Measurements from ENCODE around the gene ZNF565. TPM values are rescaled to one million over a fixed set of nuclear protein-coding genes. Genes with fewer than 3 reads are reported as not detected.

ZNF565 gene
- total RNA-seq, 1 donor from 2014 or later = 5.6 TPM

- H3K27ac Mint-ChIP-seq (ENCODE audit: unreplicated experiment) = peak overlapping the region; percentile 25
- no peak overlapping the region for H3K4me3 Mint-ChIP-seq (ENCODE audit: unreplicated experiment)
- no peak for DNase-seq
- no peaks in the 10 kb centered on the region for H3K9me3 Mint-ChIP-seq (ENCODE audit: unreplicated experiment)
- TF ChIP-seq, protein P1, sequence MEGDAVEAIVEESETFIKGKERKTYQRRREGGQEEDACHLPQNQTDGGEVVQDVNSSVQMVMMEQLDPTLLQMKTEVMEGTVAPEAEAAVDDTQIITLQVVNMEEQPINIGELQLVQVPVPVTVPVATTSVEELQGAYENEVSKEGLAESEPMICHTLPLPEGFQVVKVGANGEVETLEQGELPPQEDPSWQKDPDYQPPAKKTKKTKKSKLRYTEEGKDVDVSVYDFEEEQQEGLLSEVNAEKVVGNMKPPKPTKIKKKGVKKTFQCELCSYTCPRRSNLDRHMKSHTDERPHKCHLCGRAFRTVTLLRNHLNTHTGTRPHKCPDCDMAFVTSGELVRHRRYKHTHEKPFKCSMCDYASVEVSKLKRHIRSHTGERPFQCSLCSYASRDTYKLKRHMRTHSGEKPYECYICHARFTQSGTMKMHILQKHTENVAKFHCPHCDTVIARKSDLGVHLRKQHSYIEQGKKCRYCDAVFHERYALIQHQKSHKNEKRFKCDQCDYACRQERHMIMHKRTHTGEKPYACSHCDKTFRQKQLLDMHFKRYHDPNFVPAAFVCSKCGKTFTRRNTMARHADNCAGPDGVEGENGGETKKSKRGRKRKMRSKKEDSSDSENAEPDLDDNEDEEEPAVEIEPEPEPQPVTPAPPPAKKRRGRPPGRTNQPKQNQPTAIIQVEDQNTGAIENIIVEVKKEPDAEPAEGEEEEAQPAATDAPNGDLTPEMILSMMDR (IDR thresholded peaks at IDR 0.05; ENCODE audit: partially characterized antibody, unreplicated experiment) = no peak
- no peaks in the 10 kb centered on the region for H3K4me1 Mint-ChIP-seq (ENCODE audit: low read depth, unreplicated experiment)
- H3K36me3 Mint-ChIP-seq (ENCODE audit: unreplicated experiment) = peaks cover 11% of the 10 kb centered on the region
- H3K27me3 Mint-ChIP-seq (ENCODE audit: unreplicated experiment) = peaks cover 3% of the 10 kb centered on the region
Observed at GRCh38 chr19:36225219-36225892, 10.9 kb upstream of the ZNF565 start.

DNA sequence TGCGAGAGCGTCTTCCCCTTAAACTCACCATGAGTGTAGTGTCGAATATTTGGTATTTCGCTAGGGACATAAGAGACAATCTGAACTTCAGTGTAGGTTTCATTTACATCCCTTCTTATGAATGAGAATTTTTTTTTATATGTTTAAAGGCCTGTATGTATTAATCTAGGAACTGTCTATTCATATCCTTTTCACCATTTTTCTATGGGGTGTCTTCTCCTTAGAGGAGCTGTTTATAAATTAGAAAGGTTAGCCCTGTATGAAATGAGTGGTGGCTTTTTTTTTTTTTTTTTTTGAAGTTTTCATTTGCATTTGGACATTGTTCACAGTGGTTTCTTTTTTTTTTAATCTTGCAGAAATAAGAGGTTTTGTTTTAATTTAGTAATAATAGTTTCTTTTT, 8.0 kb upstream of the ZNF565 start:
- Mint-ChIP-seq H3K27me3 (ENCODE audit: unreplicated experiment) (no peaks in the 10 kb centered on the region), H3K4me3 (ENCODE audit: unreplicated experiment) (no peak overlapping the region), H3K36me3 (ENCODE audit: unreplicated experiment) (no peaks in the 10 kb centered on the region), H3K4me1 (ENCODE audit: low read depth, unreplicated experiment) (peaks cover 9% of the 10 kb centered on the region), H3K27ac (ENCODE audit: unreplicated experiment) (no peak overlapping the region), H3K9me3 (ENCODE audit: unreplicated experiment) (no peaks in the 10 kb centered on the region)
- no peak for DNase-seq
- TF ChIP-seq, protein P1 (IDR thresholded peaks at IDR 0.05; ENCODE audit: partially characterized antibody, unreplicated experiment) = no peak

DNA sequence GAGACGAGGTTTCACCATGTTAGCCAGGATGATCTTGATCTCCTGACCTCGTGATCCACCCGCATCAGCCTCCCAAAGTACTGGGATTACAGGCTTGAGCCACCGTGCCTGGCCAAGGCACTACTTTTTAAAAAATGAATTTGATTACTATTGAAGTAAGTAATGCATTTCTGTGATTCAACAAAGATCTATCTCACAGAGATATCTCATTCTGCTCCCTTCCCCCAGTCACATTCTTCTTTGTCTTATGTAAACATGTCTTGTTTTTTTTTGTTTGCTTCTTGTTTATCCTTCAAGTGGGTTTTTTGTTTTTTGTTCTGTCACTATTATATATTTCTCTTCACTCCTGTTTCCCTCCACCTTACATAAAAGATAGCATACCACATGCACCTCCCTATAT, 7.0 kb upstream of the ZNF565 start:
- H3K4me1 Mint-ChIP-seq (ENCODE audit: low read depth, unreplicated experiment) = peaks cover 11% of the 10 kb centered on the region
- H3K9me3 Mint-ChIP-seq (ENCODE audit: unreplicated experiment) = no peaks in the 10 kb centered on the region
- H3K27ac Mint-ChIP-seq (ENCODE audit: unreplicated experiment) = no peak overlapping the region
- H3K4me3 Mint-ChIP-seq (ENCODE audit: unreplicated experiment) = peak overlapping the region; percentile 17
- no peaks in the 10 kb centered on the region for H3K36me3 Mint-ChIP-seq (ENCODE audit: unreplicated experiment)
- DNase-seq = no peak
- TF ChIP-seq, protein P1 (IDR thresholded peaks at IDR 0.05; ENCODE audit: partially characterized antibody, unreplicated experiment) = no peak
- H3K27me3 Mint-ChIP-seq (ENCODE audit: unreplicated experiment) = no peaks in the 10 kb centered on the region

DNA sequence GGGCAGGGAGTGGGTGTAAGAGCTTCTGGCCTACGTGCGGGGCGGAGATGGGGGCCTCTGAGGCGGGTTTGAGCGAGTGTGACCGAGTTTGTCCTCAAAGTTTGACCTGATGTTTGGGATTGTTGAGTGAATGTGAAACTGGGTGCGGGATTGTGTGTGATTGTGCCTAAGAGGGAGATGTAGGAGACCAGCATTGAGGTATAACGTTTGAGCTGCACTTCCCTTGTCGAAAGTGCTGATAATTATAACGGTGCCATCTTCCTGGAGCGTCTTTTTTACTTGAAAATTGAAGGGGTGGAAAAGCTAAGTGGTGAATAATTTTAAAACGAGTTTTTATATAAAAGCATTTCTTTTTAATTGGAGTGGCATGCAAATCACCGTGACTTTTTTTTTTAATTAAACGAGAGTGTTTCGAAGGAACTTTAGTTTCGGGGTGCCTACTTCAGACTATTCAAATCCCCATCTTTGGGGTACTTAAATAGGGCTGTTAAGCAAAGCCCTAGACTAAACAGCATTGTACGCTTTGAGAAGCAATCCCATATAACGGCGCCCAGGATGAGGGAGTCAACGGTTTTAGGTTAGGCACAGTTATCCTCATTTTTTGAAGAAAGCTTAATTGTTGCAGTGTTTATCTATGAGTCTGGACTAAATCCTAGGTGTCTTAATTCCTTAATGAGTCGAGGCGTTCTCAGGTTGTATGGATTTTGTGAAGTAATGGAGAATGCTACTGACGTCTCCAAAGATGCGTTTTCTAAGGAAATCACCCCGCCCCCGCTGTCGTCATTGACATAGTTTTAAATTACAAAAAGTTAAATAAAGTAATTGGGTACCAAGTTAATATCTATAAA, 1.0 kb upstream of the ZNF565 start:
- Mint-ChIP-seq H3K27me3 (ENCODE audit: unreplicated experiment) (no peaks in the 10 kb centered on the region), H3K36me3 (ENCODE audit: unreplicated experiment) (no peaks in the 10 kb centered on the region), H3K27ac (ENCODE audit: unreplicated experiment) (no peak overlapping the region), H3K4me3 (ENCODE audit: unreplicated experiment) (no peak overlapping the region), H3K9me3 (ENCODE audit: unreplicated experiment) (no peaks in the 10 kb centered on the region), H3K4me1 (ENCODE audit: low read depth, unreplicated experiment) (peaks cover 11% of the 10 kb centered on the region)
- DNase-seq = peak; percentile 22
- TF ChIP-seq, protein P1 (IDR thresholded peaks at IDR 0.05; ENCODE audit: partially characterized antibody, unreplicated experiment) = no peak

DNA sequence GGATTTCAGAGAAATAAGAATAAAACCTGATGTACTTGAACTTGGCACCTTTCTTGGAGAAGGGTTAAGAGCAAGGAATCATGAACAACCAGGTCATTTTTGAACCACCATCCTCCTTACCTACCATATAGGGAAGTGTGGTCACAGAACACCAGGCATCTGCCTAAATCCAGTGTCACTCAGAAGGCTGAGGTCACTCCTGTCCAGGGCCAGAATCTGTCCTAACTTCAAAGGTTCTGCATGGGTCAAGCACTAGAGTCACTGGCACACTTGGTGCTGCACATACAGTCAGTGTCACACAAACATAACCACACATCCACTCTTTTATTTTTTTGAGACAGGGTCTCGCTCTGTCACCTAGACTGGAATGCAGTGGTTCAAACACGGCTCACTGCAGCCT, 1.6 kb downstream of the ZNF565 start:
- no peak for DNase-seq
- no peak overlapping the region for H3K27ac Mint-ChIP-seq (ENCODE audit: unreplicated experiment)
- peak overlapping the region; percentile 67 for H3K4me3 Mint-ChIP-seq (ENCODE audit: unreplicated experiment)
- no peaks in the 10 kb centered on the region for H3K36me3 Mint-ChIP-seq (ENCODE audit: unreplicated experiment)
- H3K27me3 Mint-ChIP-seq (ENCODE audit: unreplicated experiment) = no peaks in the 10 kb centered on the region
- H3K4me1 Mint-ChIP-seq (ENCODE audit: low read depth, unreplicated experiment) = peaks cover 2% of the 10 kb centered on the region
- TF ChIP-seq, protein P1 (IDR thresholded peaks at IDR 0.05; ENCODE audit: partially characterized antibody, unreplicated experiment) = no peak
- no peaks in the 10 kb centered on the region for H3K9me3 Mint-ChIP-seq (ENCODE audit: unreplicated experiment)

Measured in glutamatergic neuron (in vitro differentiated cells).